Fibroblast of pulmonary artery (primary cell): ENCODE data around the gene WNK2.
"Not testable (repeated sequence)": the region's sequence is repeated elsewhere in the genome, so short reads cannot be mapped to it uniquely, and the experiment has no call there.

Experiments used
- DNase-seq: peaks from one replicate; pipeline ENCODE4 v3.0.0-alpha.2; 2010; ENCODE audit warnings: low read depth
- H3K4me3 ChIP-seq: replicated peaks from 2 replicates; pipeline ENCODE4 v1.5.1; 2011; ENCODE audit warnings: low read depth, mild to moderate bottlenecking, control low read depth, low read length, moderate library complexity
- CTCF ChIP-seq: IDR thresholded peaks from 2 replicates; pipeline ENCODE4 v1.5.1; 2011; ENCODE audit warnings: mild to moderate bottlenecking, control low read depth, low read length, inconsistent platforms; ENCODE audit errors: missing control alignments

Gene WNK2

GRCh38 chr9:93246111-93246510 is 62.2 kb downstream of the WNK2 start:
- no peak overlapping the region for H3K4me3 ChIP-seq
- no peak for TF ChIP-seq CTCF
- no peak for DNase-seq

GRCh38 chr9:93246526-93246925 is 62.6 kb downstream of the WNK2 start:
- no peak for TF ChIP-seq CTCF
- H3K4me3 ChIP-seq: no peak overlapping the region
- DNase-seq: no peak

- no peak for DNase-seq
- H3K4me3 ChIP-seq: no peak overlapping the region
- TF ChIP-seq CTCF: no peak
Measured at GRCh38 chr9:93247099-93247865, 63.3 kb downstream of the WNK2 start.

DNA sequence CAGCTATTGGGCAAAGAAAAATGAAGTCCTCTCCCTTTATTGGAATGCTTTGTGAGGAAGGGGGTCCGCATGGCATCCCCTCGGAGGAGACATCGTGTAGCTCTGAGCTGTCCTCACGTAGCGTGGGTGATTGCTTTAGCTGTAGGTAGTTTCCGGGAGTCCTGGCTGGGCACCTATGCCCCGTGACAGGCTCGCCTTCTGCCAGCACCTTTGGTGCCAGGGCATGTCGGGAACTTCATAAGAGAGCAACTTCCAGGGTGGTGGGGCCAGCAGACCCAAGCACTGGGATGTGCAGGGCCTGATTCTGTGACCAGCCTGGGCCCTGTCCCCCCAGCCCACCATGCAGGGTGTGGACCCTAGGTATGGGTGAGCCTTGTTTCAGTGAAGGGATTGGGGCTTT is 64.0 kb downstream of the WNK2 start:
- no peak for DNase-seq
- no peak for TF ChIP-seq CTCF
- H3K4me3 ChIP-seq: no peak overlapping the region

DNA sequence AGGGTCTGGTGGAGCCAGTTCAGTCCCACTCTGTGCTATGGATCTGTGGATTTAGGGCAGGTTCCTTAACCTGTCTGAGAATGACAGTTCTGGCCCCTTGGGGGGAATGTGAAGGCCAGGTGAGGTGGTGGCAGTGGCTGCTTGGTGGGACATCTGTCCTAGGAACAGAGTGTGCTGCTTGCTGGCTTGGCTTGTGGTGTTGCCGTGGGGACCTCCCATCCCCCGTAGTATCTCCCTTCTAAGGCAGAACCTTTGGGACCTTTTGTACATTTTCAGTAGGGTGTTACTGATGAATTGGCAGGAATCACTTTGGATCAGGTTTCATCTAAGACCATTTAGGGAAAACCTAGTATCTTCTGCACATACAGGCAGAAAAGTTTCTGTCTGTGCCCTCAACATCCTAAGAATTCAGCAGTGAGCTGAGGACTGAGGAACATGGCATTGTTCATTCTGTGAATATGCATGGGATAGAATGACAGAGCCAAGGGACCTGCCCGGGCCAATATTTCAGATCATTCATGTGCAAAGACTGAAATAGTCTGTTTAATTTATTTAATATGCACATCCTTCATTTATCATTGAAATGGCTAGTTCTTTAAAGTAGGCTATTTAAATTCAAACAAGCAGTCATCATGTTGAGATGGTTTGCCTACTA is 64.6 kb downstream of the WNK2 start:
- TF ChIP-seq CTCF: no peak
- H3K4me3 ChIP-seq: no peak overlapping the region
- DNase-seq: no peak

- DNase-seq: no peak
- TF ChIP-seq CTCF: no peak
- no peak overlapping the region for H3K4me3 ChIP-seq
Measured at GRCh38 chr9:93250185-93250584, 66.2 kb downstream of the WNK2 start.

- not testable (repeated sequence) for DNase-seq, H3K4me3 ChIP-seq
Measured at GRCh38 chr9:93251309-93251708, 67.4 kb downstream of the WNK2 start.
